CD4-positive, alpha-beta T cell treated with Interferon gamma for 1 hour (primary cell): ENCODE results near the gene UCK2.
"Not testable (repeated sequence)": the region's sequence is repeated elsewhere in the genome, so short reads cannot be mapped to it uniquely, and the experiment has no call there.

ENCODE experiments used
- DNase-seq: peaks from one replicate; pipeline ENCODE4 v3.0.0-alpha.2; 2020

The UCK2 gene

DNA sequence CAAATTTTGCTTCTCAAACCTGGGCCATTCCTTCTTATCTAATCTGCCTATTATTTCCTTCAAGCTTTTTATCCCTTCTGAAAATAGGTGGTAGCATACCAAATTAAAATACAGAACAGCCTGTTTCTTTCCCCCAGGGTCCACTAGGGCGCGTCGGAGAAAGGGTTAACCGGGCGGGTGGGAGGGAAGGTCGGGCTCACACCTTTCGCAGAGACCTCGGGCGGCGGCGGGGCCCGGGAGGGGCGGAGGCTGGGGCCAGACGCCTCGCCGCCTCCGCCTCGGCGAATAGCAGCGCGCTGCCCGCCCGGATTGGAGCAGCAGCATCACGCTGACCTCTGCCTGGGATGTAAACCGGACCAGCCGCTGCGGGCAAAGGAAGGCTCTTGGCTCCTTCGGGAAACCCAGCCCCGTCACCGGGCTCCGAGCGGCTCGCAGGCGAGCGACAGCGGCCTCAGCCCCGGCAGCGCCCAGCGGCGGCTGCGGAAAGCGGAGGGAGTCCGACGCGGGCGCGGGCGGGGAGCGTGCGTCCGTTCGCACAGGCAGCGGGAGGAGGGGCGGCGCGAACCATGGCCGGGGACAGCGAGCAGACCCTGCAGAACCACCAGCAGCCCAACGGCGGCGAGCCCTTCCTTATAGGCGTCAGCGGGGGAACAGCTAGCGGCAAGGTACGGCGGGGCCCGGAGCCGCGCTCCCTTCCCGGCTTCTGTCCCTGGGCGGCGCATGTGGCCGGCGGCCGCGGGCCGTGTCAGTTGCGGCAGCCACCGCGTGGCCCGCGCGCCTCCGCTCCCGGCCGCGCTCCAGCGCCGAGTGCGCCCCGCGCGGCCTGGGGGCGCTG is at the start of gene UCK2:
UCK2 (plus strand) TSS at position 347 of the 835 bp plus-strand sequence; CDS start at position 567, 220 bp downstream.
- DNase-seq: peak; percentile 53

GRCh38 chr1:165778197-165778596 is 49.2 kb upstream of the UCK2 start:
- DNase-seq: not testable (repeated sequence)

DNA sequence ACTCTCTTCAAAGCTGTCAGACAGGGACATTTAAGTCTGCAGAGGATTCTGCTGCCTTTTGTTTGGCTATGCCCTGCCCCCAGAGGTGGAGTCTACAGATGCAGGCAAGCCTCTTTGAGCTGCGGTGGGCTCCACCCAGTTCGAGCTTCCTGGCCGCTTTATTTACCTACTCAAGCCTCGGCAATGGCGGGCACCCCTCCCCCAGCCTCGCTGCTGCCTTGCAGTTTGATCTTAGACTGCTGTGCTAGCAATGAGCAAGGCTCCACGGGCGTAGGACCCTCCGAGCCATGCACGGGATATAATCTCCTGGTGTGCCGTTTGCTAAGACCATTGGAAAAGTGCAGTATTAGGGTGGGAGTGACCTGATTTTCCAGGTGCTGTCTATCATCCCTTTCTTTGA is 43.9 kb upstream of the UCK2 start:
- not testable (repeated sequence) for DNase-seq

DNA sequence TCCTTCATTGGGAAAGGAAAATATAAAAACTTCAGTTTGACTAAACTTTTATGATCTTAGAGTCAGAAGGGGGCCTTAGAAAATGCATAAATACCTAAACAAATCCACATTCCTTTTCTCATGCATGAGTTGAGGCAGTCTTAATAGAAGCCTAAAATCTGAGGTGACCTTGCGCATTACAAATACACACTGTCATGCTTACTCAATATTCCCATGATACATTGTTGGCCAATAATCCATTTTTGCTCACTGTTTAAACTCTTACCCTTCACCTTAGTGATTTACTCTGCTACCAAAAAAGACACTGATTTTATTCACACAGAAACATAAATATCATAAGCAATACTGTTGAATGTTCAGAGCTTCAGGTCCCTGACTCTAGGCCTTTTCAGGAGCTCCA is 39.7 kb upstream of the UCK2 start:
- no peak for DNase-seq

GRCh38 chr1:165793951-165794350 is 33.5 kb upstream of the UCK2 start:
- no peak for DNase-seq

DNA sequence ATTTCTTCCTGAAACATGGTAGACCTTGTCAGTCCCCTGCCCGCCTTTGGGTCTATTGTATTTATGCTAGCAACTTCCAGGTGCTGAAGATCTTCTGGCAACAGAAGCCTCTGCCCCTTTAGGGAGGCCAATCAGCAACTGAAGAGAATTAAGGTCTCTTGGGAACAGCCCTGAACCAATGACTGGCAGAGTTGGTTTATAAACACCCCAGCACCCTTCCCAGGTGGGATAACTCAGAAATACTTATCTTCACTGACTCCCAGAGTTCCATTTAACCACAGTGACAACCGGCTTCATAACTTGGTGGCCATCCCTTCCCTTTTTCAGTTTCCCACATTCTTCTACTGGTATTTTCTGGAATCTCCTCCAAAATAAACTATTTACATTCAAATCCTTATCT is 31.5 kb upstream of the UCK2 start:
- DNase-seq: no peak

GRCh38 chr1:165799387-165799786 is 28.0 kb upstream of the UCK2 start:
- DNase-seq: no peak

- not testable (repeated sequence) for DNase-seq
Measured at GRCh38 chr1:165804513-165804912, 22.9 kb upstream of the UCK2 start.

GRCh38 chr1:165807613-165808012 is 19.8 kb upstream of the UCK2 start:
- no peak for DNase-seq

GRCh38 chr1:165815725-165816124 is 11.7 kb upstream of the UCK2 start:
- no peak for DNase-seq

- DNase-seq: no peak
Measured at GRCh38 chr1:165816157-165816556, 11.3 kb upstream of the UCK2 start.

- no peak for DNase-seq
Measured at GRCh38 chr1:165816826-165817497, 10.5 kb upstream of the UCK2 start.

- DNase-seq: no peak
Measured at GRCh38 chr1:165823552-165824268, 3.7 kb upstream of the UCK2 start.

DNA sequence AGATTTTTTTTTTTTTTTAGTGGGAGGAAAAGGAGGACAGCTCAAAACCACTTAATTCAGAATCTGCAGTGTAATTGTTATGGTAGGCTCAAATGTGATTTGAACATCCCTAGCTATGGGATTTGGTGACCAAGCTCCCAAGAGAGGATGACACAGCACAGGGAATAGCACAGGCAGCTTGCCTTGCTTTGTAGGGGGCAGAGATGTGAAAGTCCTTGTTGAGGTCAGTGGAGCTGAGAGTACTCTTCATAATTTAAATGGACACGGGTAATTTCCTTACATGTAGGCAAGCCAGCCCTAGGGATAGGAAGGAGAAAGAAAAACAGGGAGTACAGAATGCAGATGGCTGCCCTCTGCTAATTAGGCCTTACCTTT is 3.2 kb upstream of the UCK2 start:
- no peak for DNase-seq

GRCh38 chr1:165826565-165827267 is 698 bp upstream of the UCK2 start:
- no peak for DNase-seq

DNA sequence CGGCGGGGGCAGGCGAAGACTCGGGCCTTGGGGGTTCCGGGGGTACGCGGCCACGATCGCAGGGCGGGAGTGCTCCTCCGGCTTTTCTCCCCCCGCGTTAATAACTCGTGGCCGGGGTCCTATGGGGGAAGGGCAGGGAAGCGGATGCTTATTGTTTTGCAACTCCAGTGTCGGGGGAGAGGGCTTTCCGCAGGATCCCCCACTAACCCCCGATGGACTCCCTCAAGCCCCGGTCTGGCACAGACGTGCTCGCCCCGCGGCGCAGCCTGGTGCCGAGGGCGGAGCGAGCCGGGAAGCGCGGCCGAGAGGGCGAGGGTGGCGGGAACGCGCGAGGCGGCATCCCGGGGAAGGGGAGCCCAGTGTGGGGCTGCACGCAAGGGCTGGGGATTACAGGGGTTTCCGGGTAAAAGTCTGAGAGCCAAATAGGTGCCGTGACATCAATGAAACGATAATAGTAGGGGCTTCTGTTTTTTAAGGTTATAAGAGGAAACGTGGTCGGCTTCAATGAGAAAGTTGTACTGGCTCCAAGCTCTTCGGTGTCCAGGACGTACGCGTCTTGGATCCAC is 772 bp downstream of the UCK2 start:
- peak; percentile 16 for DNase-seq

DNA sequence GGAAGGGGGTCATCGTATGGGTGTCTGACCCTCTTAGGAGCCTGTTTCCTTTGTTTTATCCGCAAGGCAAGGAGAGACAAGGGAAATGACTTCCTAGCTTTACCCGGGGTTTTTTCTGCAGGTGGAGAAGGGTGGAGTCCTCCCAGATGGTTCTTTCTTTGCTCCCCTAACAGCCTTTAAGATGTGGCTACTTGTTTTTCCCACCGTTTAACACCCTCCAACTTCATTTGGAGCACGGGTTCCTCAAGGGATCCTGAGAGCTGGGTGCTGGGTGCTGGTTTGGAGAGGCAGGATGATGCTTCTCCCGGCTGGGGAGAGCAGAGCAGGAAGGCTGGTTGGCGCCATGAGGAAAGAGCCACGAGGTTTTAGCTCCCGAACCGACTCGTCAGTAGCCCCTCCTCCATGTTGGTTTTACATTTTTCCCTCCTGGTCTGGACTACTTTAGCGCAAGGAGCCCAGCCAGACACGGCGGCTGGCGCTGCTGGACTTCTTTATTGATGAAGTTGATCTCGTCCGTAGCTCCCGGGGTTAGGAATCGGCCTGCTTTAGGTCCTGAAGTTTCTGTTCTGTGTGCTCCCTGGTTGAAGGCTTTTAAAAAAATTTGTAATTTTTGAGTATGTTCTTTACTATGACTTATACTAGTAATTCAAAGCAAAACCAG is 1.4 kb downstream of the UCK2 start:
- no peak for DNase-seq

DNA sequence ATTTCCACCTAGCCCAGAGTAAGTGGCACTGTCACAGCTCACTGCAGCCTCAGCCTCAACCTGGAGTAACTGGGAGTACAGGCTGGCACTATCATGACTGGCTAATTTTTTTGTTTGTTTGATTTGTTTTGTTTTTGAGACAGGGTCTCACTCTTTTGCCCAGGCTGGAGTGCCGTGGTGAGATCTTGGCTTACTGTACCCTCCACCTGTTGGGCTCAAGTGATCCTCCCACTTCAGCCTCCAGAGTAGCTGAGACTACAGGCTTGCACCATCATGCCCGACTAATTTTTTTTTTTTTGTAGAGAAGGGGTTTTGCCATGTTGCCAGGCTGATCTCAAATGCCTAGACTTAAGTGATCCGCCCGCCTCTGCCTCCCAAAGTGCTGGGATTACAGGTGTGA is 2.5 kb downstream of the UCK2 start:
- DNase-seq: no peak

GRCh38 chr1:165831146-165831545 is 3.7 kb downstream of the UCK2 start:
- DNase-seq: no peak

DNA sequence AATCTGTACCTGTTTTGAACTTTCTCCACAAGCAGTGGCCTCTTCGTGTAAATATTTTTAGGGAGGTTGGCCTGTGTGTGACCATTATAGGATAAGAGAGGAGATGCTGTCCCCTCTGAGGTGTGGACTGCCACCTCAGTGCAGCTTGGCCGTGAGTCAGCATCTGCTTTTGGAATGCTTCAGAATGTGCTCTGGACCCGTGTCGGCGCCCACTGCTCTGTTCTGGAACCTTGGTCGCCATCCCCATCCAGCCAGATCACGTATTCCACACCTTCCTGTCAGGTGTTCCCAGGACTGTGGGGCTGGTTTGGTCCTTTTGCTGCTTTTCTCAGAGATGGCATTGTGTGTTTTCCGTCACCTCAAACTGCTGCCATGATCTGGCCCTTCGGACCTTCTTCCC is 5.5 kb downstream of the UCK2 start:
- no peak for DNase-seq

- no peak for DNase-seq
Measured at GRCh38 chr1:165833358-165833757, 5.9 kb downstream of the UCK2 start.

DNA sequence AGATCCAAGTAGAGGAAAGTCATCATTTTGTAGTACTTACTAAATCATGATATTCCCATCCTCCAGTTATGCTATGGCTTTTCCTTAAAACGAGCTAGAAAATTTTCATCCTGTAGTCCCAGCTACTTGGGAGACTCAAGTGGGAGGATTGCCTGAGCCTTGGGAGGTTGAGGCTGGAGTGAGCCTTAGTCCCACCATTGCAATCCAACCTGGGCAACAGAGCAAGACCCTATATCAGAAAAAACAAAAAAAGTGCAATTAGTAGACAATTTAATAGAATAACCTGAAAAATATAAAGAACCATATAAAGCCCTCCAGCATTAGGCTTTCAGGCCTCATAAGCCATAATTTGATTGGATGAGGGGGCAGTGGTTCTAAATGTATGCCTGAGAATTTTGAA is 6.8 kb downstream of the UCK2 start:
- DNase-seq: no peak
